GM18511 (cell line): ENCODE results near the gene CCNE1.
"Not testable (repeated sequence)": the region's sequence is repeated elsewhere in the genome, so short reads cannot be mapped to it uniquely, and the experiment has no call there.

Experiments
- ATAC-seq: cut with Tn5 transposase; IDR thresholded peaks from one replicate; pipeline ENCODE4 v1.9.1; 2021; ENCODE audit warnings: mild to moderate bottlenecking, moderate library complexity; ENCODE audit not compliant: unreplicated experiment

The CCNE1 gene

DNA sequence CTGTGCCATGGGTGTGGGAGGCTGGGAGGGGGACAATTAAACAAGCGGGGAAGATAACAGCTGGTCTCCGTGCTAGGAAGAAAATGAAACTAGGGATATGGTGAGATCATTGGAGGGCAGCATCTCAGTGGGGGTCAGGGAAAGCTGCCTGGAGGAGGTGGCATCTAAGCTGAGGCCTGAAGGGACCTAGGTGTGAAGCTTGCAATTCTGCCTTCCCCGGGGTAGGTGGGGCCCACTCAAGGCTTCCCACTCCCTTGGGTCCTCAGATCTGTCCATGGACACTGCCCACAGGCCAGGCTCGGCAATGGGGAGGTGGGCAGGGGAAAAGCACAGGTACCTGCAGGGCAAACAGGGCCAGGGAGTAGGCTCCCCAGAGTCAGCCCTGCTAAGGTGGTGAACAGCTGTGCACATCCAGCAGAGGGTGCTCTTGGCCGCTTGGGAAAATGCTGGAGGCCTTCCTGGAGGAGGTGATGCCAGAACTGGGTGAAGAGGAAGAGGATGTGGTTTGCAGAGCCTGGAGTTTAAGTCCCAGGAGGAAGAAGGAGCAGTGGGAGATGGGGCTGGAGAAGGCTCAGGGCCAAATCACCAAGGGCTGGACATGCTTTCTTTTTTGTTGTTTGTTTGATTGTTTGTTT lies 25.7 kb upstream of the CCNE1 start:
- ATAC-seq: no peak

DNA sequence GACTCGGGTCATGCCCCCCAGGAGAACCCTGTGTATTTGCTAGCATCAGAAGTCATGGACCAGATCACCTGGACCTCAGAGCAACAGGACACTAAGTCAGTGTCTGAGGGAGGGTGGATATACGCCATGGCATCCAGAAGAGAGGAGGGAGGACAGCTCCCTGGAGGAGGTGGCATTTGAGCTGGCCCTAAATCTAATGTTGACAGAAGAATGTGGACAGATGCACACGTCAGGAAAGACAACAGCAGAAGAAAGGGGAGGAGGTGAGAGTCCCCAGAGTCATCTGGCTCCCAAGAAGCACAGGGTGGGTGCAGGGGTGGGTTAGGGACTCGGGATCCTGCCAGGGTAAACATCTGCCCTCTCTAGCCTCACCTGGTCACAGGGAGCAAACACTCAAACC lies 24.5 kb upstream of the CCNE1 start:
- ATAC-seq: no peak

DNA sequence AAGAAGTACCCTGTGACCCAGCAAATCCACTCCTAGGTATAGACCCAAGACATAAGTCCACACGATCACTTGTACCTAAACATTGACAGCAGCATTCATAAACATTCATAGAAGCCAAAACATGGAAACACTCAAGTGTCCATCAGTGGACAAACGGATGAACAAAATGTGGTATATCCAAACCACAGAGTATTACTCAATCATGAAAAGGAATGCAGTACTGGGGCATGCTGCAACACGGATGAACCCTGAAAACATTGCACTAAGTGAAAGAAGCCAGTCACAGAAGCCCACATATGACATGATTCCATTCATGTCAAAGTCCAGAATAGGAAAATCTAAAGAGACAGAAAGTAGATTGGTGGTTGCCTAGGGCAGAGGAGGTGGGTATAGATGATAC lies 22.8 kb upstream of the CCNE1 start:
- no peak for ATAC-seq

DNA sequence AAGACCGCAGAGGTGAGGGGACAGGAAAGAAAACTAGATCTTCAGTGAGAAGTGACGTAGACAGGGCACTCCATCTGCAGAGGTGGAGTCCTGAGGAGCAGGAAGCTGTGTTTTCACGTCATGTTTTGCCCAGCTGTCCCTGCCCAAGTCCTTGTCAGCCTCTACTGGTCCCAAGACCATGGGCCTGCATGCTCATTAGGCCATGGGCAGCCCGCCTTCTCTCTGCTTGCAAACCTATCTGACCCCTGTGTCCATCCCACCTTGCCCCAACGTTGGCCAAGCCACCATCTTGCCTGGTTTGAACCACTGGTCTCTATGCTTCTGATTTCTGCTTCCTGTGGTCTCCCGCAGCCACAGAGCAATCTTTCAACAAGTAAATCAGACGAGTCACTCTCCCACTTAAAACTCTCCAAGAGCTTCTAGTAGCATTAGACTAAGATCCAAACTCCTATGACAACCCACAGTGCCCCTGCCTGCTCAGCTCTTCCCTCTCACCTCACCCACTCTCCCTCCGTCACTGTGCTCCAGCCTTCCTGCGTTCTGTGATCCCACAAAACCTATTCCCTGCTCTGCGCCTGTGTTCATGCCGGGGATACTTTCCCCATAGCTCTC lies 18.6 kb upstream of the CCNE1 start:
- no peak for ATAC-seq

DNA sequence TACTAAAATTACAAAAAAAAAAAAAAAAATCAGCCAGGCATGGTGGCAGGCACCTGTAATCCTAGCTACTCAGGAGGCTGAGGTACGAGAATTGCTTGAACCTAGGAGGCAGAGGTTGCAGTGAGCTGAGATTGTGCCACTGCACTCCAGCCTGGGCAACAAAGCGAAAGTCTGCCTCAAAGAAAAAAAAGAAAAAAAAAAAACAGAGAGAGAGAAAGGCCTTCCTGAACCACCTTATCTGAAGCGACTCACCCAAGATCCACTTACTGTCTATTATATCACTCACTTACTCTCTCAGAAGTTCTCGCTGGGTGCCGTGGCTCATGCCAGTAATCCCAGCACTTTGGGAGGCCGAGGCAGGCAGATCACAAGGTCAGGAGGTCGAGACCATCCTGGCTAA lies 17.3 kb upstream of the CCNE1 start:
- ATAC-seq: not testable (repeated sequence)

DNA sequence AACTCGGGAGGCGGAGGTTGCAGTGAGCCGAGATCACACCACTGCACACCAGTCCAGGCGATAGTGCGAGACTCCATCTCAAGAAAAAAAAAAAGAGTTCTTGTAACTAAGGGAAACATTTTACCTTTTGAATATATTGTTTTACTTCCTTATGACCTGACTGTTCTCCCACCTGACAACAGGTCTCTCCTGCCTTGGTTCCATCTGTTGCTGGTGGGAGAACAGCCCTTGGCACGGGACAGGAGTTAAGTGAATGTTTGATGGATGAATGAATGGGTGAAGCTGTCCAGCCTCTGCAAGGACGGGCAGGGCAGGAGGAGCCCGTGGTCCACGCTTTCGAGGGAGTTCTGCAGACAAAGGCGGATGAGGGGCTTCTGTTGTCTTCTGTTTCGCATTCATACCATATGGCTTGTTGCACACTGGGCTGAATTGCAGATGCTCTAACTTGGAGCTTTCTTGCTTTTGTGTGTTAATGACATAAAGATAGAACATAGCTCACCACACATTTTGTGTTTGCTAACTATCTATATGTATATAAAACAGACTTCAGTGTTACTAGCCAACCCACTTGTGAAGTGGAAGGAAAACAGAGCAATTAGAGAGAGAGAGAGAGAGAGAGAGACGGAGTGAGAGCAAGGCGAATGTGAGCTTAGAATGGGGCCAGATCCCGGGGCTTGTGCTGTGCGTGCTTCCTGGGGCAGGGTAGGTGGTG lies 16.2 kb upstream of the CCNE1 start:
- ATAC-seq: no peak

DNA sequence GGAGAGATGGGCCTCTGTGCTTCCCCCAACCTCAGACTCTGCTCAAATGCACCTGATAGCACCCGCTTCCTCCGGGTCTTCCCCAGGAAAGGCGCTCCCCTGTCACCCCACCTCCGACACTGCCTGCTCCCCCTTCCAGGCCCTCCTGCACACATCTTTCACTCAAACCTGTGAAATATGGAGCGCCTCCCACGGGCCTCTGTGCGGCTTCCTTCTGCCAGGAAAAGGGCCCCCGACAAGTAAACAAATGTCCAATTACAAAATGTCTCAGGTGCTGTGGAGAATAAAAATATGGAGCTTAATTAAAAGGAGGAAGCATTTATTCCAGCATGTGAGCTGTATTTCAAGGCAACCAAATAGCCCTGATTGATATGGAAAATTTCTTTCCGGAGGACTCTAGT lies 15.6 kb upstream of the CCNE1 start:
- no peak for ATAC-seq

DNA sequence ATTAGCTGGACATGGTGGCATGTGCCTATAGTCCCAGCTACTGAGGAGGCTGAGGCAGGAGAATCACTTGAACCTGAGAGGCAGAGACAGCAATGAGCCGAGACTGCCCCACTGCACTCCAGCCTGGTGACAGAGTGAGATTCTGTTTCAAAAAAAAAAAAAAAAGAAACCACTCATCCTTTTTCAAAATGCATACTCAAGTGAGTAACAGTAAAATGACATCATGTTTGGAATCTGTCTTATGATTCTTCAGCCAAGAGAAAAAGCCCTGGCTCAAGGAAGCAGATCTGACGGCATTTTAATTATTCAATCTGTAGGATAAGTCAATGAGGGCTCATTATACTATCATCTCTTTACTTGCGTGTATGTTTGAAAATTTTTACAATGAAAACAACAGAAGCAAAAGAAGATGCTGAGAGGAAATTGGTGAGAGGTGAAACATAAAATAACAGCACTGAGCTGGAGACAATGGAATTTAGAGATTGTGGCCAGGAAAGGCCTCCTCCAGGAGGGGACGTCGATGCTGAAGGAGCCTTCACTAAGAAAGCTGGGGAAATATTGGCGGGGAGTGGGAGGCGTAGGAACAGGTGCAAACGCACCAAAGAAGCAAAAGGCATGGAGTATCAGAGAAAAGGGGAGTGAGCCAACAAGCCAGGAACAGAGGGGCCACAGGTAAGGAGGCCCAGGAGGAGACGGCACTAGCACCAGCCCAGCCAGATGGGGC lies 12.9 kb upstream of the CCNE1 start:
- ATAC-seq: no peak

DNA sequence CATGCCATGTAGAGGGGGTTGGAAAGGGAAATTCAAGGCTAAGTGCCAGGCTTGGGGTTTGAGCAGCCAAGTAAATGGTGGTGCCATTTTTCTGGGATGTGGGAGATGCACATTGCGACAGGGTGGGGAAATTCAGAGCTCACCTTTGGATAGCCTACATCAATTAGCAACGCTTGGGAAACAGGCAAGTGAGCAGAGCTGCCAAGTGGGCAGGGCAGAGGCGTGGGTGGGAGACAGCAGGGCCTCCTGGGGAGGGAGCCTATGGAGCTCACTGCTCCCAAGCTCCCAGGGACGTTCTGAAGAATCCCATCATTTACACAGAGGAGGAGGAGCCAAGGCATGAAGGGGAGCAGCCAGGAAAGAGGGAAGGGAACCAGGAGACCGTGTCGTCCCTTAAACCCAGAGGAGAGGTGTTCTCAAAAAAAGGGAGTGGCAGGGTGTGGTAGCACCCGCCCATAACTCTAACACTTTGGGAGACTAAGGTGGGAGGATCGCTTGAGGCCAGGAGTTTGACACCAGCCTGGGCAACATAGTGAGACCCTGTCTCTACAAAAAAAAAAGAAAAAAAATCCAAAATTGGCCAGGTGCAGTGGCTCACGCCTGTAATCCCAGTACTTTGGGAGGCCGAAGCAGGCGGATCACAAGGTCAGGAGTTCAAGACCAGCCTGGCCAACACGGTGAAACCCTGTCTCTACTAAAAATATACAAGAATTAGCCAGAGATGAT lies 11.5 kb upstream of the CCNE1 start:
- ATAC-seq: no peak

DNA sequence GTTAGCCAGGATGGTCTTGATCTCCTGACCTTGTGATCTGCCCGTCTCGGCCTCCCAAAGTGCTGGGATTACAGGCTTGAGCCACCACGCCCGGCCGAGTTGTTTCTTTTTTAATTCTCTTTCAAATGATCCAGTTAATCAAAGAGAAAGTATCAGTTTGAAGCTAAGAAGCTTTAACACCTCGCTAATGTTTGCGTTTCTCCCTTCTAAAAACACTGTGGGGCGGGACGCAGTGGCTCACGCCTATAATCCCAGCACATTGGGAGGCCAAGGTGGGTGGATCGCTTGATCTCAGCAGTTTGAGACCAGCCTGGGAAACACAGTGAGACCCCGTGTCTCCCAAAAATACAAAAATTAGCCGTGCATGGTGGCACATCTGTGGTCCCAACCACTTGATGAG lies 7.8 kb upstream of the CCNE1 start:
- ATAC-seq: not testable (repeated sequence)

DNA sequence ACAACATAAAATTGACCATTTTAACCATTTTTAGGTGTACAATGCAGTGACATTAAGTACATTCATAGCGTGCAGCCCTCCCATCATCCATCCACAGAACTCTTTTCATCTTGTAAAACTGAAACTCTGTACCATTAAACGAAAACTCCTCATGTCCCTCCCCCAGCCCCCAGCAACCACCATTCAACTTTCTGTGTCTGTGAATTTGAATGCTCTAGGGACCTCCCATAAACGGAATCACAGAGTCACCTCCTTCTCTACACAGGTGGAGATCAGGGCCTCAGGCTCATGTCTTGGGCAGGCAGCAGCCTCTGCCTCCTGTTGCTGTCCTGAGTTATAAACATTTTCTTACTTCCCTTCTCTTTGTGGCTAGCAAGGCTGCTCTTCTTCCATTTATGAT lies 7.3 kb upstream of the CCNE1 start:
- ATAC-seq: no peak

DNA sequence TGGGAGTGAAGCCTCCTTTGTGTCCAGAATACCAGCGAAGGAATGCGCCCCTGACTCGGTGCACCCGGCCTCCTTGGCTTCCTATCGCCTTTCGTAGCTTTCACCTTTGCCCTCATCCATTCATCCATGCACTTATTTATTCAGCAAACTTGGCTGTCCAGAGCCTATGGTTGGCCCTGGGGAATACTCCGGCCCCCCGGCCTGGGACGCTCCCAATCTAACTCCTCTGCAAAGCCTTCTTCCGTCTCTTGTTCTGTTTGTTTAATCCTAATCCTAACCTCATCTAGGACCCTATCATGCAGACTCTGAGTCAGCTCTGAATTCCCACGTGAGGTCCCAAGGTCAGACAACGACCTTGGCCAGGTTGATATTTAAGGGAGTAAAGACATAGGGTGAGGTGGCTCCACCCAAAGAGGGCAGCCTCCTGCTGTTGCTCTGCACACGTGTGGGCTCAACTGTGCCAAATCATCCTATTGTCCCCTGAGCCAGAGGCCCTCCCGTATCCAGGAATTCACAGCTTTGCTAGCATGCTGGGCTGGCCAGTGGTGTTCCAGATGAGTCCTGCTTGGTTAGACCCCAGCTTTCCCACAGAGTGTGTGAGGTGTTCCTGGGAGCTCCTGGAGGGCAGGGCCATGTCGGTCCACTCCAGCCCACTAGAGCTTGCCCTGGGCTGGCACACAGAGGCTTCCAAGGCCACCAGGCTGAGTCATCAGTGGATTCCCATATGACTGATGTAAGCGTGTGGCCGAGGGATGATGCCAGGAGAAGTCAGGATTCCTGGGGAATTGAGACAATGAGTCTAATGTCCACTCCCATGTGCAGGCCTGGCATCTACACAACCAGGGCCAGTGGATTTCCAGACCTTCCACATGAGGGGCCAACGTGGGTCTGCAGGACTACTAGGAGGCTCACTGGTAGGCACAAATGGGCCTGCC lies 6.5 kb upstream of the CCNE1 start:
- ATAC-seq: no peak

DNA sequence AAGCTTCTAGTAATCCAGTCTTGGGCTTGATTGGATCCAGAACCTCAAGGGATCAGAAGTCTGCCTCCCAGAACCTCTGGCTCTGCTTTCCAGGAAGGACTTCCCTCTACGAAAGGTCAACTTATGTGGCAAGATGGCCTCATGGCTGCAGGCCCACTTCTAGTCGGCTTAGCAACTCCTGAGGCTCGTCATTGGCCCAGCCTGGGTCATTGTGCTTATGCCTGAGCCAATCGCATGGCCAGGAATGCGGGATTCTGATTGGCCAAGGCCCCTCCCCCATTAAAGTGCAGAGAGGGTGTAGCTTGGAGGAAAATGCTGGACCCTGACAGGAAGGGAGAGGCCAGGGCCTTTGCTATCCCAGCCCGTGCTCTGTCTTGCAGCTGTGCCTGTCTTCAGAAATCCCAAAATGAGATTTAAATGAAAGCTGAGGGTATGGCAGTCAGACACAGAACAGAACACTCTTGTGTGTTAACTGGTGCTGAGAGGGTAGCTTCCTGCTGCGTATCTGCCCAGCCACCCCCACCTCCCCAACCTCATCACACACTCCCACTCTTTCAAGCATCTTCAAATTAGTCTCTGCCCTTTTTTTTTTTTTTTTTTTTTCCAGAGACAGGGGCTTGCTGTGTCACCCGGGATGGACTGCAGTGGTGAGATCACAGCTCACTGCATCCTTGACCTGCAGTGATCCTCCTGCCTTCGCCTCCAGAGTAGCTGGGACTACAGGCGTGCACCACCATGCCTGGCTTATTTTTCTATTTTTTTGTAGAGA lies 5.5 kb upstream of the CCNE1 start:
- ATAC-seq: no peak

DNA sequence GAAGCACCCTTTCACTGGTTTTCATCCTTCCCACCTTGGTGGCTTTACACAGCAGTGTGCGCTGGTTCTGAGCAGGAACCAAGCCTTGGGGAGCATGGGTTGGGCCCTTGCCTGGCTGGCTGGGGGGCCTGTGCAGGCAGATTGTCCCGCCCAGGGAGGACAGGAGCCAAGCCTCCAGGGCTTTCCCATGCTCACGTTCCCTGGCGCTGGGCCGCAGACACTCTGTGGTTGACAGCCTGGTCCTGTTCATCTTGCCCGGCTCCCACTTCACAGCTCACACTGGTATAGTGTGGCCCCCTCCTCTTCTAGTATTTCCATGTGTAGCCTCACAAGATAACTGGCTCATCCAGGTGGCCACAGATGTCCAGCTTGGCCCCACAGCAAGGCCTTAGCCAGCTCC lies 4.6 kb upstream of the CCNE1 start:
- ATAC-seq: no peak

DNA sequence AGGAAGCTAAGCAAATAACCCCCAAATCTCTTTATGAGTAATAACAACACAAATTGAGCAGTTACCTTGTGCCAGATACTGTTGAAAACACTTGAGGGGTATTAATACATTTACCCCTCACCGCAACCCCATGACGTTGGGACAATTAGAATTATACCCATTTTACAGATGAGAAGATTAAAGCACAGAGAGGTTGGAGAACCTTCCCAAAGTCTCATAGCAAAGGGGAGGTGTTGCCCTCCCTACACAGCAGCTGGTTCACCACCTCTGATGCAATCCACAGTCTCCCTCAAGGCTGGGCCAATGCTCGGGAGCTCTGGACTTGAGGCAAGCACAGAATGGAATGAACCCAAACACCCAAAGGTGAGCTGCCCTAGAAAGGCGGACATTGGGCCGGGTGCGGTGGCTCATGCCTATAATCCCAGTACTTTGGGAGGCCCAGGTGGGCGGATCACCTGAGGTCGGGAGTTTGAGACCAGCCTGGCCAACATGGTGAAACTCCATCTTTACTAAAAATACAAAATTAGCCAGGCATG lies 3.9 kb upstream of the CCNE1 start:
- no peak for ATAC-seq

DNA sequence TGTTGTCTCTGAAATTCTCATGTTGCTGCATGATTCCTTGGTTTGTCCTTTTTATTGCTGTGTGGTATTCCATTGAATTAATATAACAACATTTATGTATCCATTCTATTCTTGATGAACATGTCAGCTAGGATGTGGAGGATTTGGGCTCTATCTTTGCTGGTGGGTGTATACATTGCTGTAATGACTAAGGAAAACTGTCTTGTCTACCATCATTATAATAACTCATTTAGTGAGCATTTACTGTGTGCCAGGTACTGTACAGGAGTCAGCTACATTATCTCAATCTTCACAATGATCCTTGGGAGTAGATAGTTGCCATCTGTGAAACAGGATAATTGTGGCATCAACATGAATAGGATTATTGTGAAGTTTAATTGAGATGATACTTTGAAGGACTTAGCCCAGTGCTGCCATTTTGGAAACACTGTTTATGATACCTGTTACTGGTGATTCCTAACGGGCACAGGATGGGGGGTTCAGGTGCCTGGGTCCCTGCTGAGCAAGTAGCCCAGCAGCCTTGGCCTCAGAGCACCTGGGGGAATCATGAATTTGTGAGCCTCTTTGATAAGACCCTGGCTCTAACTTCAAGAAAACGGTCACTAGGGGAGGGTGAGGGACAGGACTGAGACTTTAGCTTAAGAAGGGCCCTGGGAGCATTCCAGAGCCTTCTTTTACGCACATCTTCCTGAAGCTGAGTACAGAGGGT lies 1.8 kb upstream of the CCNE1 start:
- no peak for ATAC-seq

DNA sequence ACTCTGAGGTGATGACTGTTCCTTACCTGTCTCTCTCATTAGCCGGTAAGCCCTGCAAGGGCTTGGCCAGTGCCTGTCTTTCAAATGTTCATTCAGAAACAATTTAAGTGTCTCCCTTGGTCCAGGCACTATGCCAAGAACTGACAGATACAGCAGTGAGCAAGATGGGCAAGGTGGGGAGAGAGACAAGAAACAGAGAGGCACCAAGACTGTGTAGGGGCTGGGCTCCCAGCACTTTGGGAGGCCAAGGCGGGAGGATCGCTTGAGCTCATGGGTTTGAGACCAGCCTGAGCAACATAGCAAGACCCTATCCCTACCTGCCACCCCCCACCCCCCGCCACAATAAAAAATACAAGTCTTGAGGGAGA lies 1.3 kb upstream of the CCNE1 start:
- ATAC-seq: no peak

DNA sequence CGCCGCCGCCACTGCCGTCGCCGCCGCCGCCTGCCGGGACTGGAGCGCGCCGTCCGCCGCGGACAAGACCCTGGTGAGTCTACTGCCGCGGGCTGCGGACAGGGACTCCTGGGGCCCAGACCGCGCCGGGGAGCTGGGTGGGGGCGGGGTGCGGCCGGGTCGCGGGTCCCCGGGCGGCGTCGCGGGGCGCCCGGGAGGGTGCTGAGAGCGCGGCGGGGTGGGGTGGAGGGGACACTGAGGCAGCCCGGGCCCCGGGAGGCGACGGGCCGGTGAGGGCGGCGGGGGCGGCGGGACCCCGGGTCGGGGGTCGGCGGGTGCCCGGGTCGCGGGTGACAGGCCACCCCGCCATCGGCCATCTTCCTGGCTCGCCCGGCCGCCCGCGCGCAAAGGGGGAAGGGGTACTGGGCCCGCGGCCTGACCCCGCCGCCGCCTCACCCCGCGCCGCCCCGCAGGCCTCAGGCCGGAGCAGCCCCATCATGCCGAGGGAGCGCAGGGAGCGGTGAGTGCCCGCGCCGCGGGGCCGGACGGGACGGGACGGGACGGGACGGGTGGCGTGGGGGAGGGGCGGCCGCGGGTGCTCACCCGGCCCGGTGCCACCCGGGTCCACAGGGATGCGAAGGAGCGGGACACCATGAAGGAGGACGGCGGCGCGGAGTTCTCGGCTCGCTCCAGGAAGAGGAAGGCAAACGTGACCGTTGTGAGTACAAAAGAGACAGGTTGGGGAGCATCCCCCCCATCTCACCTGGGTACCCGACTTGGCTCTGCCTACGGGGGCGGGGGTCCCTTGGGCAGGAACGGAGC lies 489 bp downstream of the CCNE1 start:
- peak; percentile 17 for ATAC-seq
